CD1c-positive myeloid dendritic cell (primary cell): ENCODE results near the gene PRIM1.
"Not testable (repeated sequence)": the region's sequence is repeated elsewhere in the genome, so short reads cannot be mapped to it uniquely, and the experiment has no call there.

Experiments
- DNase-seq: peaks from one replicate; pipeline ENCODE4 v3.0.0-alpha.2; 2016; ENCODE audit errors: extremely low spot score

PRIM1 gene

DNA sequence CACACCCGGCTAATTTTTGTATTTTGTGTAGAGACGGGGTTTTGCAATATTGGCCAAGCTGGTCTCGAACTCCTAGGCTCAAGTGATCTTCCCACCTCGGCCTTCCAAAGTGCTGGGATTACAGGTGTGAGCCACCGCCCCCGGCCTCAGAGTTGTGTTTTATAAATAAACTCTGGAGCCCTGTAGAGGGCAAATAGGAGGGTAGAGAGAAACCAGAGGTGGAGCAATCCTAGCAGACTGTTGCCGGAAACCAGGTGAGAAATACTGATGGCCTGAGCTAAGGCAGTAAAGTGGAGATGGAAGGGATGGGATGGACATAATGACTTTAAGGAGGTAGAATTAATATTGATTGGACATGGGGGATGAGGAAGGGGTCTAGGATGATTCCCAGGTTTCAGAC, 8.3 kb upstream of the PRIM1 start:
- no peak for DNase-seq

DNA sequence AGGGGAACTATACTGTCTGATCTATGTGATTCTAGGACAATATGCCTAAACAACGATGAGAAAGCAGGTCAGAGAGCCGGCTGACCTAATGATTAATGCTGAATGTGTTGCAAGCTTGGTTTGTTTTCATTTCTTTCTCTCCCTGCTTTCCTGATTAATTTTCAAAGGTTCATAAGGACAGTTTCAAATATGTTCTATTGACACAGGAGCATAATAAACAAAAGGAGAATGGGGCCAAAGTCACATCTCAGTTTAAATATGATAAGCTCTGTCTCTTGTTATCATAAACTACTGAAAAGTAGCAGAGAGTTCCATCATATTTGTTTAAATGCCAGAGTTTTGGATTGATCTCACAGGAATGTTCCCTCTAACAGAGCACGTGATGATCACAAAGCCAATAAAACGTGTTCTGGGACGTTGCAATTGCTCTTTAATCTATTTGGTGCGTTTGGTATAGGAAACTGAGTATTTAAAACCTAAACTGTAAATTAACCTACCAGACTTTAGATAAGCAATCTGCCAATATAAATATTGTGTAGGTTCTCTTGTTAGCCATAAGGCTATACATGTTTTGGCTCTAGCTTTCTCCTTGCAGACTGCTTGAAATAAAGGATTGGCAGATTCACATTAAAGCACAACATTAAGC, 7.3 kb upstream of the PRIM1 start:
- DNase-seq: no peak

DNA sequence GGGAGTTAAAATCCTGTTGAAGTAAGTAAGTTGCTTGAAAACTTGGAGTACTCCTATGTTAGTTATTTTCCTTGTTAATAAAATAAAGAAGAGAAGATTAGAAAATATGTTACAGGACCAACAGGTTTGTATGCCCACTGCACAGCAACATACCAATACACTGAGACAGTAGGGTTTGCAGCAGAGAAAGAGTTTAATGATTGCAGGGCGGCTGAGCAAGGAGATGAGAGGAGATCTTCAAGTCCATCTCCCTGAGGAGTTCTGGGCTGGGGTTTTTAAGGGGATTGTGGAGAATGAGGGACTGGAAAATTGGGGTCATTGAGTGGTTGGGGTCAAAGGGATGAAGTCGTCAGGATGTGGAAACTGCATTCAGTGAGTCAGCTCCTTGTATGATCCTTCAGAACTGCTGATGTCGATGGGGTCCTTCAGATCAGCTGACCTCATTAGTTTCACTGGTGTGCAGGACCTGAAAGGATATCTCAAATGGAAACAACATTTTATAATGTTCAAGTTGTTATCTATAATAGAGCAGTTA, 6.7 kb upstream of the PRIM1 start:
- no peak for DNase-seq

DNA sequence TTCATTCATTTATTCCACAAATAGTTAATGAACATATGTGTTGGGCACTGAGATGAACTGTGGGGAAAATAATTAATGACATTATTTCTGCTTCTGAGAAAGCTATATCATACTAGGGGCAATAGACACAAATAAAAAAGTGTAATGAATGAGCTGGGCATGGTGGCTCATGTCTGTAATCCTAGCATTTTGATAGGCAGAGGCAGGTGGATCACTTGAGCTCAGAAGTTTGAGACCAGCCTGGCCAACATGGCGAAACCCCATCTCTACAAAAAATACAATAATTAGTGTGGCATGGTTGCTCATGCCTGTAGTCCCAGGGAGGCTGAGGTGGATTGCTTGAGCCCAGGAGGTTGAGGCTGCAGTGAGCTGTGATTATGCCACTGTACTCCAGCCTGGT, 5.8 kb upstream of the PRIM1 start:
- DNase-seq: not testable (repeated sequence)

DNA sequence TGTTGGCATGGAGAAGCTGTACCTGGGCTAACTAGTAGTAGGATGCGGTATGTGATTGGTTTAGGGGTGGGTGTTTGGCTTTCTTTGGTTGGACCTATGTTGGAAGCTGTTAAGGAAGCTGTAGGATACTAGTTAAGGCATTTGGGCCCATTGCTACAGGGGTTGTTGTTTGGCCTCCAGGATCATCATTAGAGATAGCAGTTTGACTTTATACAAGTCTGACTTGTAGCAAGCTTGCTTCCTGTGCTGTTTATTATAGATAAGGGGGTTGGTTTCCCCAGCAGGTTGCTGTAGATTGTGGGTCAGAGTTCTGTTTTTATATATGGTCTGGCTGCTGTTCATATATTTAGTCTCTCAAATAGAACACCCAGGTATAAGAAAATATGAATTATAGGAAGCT, 1.4 kb upstream of the PRIM1 start:
- DNase-seq: no peak

DNA sequence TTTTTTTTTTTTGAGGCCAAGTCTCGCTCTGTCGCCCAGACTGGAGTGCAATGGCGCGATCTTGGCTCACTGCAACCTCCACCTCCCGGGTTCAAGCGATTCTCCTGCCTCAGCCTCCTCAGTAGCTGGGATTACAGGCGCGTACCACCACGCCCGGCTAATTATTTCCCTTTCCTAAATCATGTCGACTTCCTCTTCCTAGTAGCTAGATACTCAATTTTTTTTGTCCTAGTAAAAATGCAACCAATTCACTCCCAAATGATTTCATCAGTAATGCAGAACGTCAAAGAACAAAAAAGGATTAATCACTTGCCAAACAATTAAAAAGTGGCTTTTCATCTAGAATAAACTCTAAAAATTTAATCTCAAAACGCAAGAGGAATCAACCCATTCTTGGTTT, 1.5 kb downstream of the PRIM1 start:
- peak; percentile 47 for DNase-seq

DNA sequence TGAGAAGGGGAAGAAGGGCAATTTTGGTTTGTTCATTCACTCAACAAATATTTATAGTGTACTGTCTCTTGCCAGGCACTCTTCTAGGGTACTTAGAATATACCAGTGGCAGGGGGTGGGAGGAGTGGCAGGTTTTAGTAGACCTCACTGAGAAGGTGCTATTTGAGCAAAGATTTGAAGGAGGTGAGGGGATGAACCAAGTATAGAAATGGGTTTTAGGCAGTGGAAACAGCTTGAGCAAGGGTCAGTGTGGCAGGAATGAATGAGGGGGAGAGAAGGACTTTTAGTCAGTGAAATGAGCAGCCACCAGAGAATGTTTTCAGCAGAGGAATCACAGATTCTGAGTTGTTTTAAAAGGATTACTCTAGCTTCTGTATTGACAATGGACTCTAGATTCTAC, 2.3 kb downstream of the PRIM1 start:
- no peak for DNase-seq

DNA sequence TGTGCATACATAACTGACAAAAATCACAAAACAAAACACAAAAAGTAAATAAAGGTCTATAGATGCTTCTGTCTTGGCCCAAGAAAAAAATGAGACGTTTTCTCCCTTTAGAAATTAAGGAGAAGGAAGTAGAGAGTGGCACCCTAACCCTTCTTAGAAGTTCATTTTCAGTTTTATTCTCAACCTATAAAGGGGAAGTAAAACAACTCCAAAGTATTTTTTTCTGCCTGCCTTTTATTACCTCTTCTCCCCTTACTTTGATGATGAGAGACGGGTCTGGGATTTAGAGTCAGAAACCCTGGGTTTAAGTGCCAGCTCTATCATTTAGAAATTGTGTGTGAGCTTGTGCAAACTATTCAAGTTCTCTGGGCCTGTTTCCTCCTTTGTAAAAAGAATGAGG, 2.8 kb downstream of the PRIM1 start:
- peak; percentile 57 for DNase-seq

DNA sequence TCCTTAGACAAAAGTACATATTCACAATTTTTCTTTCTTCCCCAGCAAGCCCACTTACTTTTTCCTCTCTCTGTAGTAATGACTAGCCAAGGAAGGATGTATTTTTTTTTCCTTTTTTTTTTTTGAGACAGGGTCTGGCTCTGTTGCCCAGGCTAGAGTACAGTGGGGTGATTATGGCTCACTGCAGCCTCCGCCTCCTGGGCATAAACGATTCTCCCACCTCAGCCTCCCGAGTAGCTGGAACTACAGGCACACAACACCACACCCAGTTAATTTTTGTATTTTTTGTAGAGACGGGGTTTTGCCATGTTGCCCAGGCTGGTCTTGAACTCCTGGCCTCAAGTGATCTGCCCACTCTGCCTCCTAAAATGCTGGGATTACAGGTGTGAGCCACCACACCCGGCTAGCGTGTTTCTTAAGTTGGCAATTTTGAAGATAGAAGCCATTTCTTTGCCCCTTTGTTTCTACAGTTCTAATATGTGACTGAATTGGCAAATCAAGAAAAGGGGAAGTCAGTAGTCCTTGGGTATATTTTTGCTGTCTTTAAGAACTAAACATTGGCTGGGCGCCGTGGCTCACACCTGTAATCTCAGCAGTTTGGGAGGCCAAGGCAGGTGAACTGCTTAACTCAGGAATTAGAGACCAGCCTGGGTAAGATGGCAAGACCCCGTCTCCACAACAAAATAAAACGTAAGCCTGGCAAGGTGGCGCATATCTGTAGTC, 23.8 kb downstream of the PRIM1 start:
- no peak for DNase-seq

DNA sequence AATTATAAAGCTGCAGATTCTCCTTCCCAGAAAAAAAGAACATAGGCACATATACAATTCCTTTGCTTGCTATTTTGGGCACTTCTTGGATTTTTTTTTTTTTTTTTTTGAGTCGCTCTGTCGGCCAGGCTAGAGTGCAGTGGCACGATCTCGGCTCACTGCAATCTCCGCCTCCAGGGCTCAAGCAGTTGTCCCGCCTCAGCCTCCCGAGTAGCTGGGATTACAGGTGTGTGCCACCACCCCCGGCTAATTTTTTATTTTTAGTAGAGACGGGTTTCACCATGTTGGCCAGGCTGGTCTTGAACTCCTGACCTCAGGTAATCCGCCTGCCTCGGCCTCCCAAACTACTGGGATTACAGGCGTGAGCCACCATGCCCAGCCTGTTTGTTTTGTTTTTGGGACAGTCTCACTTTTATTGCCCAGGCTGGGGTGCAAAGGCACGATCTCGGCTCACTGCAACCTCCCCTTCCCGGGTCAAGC, 25.9 kb downstream of the PRIM1 start:
- not testable (repeated sequence) for DNase-seq

DNA sequence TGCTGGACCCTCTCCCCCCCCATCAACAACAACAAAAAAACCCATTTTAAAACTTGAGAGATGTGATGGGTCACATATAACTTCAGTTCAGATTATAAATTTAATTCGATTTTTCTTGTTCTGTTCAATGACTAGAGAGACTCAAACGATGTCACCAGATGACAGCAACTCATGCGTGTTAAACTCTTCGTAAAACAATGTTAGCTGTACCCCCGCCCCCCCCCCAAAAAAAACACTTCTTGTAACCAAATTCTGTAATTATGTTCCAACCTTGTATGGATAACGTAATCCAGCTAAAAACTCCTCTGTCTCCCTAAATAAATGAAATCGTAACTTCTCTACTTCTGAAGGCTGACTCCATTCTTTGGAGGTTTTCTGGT, 26.4 kb downstream of the PRIM1 start:
- DNase-seq: no peak

DNA sequence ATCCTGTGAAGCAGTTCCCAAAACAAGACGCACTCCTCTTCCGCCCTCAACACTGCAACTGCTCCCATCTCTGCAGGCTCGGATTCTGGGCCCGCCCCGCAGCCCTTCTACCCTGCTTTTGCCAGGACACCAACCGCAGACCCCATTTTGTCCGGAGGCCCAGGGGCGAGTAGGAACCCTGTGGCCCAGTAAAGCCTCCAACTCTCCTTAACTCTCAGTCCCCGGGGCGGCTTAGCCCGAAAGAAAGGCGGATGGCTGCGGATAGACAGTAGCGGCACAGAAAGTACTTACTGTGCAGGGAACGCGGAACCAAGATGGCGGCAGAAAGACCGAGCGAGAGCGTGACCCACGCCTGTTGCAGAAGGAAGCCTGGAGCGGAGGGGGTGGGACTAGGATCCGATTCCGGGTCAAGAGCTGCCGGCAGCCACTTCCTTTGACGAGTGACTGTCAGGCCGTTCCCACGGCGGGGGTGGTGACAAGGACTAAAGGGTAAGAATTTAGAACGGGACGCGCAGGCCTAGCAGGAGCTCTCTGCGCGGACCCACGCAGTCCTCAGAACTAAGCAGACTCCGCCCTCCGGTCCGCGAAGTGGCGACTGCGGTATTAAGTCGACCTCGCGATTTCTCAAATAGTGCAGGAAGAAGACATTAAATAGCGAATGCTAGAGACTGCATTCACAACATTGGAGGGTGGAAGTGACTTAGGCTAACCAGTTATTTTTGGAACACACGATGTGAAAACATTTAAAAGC, 27.0 kb downstream of the PRIM1 start, which contains the start of gene NACA:
TSS of gene NACA (minus strand) at position 328 of the 751 bp plus-strand sequence. CDS start 778 bp downstream, outside the sequence.
- peak; percentile 99 for DNase-seq

DNA sequence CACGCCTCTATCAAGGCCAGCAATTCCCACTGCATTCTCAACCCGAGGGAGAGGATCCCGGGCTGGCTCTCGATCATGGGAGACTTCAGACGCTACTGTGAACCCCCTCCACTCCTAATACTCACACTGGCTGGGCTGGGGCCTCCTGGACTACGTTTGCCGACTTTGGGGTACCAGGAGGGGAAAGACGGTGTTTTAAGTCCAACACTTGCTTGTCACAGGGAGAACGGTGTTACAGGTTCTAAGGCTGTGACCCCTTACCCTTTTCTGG, 27.5 kb downstream of the PRIM1 start:
- no peak for DNase-seq

DNA sequence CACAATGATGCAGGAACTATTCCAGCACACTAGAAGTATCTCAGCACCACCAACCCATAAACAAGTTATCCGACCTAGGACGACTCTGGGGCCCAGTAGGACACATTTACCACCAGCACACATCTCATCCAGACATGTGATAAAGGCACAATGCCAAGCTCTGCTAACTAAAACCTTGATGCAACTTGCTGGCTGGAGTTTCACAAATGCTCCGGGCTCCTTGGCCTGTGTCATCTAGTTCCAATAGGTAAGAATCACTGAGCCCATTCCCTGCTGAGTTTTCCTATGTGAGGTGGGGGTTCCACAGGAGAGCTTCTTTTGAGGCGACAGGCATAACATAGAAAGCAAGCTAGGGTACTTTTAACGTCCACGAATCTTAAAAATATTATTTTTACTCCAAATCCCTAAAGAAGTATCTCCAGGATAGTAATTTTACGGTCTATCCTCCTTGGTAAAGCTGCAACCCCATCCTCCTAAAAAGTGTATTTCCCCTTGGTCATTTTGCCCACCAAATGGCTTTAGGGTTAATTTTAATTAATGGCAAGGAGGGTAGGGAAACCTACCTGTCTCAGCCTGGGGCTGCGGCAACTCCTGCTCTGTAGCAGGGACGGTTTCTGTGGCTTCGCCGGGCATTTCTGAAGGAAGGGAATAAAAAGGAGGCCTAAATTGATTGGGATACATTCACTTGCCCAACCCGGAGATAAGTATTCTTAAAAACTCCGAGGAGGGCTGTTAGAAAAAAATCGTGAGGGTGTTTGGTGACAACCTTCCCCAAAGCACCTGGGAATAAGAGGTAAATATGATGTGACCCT, 28.0 kb downstream of the PRIM1 start:
- DNase-seq: peak; percentile 25

DNA sequence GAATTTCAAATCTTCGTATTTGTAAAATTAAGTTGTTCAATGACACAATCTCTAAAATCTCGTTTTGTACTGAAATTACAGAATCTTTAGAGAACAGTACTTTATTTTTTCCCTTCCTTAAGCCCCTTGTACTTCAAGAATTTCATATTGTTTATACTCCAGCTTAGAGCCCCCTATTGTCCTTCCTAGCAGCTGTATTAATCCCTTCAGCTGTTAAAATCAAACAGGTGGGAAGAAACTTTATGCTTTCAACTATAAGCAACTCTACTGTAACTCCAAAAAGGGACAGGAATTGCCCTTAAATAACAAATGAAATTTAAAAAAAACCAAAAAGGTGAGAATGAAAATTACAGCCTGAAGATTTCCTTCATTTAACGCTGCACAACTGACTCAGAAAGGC, 28.8 kb downstream of the PRIM1 start:
- no peak for DNase-seq

DNA sequence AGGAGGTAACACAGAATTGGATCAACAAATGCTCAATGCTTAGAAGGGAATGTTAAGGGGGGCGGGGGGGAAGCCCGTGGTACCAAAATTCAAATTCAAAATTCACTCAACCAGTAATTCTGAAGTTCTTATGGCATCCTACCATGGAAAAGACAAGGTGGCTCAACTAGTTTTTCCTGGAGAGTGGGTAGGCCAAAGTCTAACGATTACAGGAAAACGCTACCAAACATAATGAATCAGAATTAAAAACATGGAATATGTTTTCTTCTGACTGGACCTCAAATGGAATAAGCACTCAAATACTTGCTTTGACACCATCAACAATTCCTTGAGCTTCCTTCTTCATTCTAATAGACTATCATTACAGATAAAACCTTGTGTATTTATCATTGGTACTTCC, 29.3 kb downstream of the PRIM1 start:
- DNase-seq: peak; percentile 19

DNA sequence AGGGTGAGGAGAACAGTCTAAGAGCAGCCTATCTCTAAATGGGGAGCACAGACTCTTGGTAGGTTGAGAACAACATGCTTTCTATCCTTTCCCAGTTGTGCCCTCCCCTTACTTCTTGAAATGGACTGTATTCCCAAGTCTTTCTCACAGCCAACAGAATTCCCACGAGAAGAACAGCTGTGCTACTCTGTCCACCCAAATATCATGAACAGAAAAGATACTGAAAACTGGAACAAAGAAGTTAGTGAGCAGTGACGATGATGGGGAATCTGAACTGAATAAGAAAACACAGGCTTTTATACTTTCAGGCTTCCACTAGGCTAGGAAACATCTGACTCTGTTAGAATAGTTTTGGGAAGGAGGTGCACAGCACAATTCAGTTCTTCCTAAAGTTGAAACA, 30.4 kb downstream of the PRIM1 start:
- no peak for DNase-seq

DNA sequence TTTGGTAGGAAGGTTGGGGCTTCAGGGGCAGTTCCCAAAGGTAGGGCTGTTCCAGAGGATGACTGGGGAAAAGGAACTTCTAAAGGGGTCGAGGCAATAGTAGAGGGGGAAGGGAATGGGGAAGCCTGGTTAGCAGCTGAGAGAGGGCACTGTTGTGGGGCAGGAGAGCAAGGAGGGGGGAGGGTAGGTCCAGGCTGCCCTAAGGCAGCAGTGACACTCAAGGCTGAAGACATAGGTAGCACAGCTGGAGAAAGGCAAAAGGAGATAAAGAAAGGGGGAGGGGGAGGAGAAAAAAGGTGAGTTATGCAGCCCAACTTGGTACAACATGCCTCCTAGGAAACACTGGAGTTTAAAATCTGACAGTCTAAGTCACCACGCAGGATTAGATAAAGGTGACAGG, 30.9 kb downstream of the PRIM1 start:
- no peak for DNase-seq

DNA sequence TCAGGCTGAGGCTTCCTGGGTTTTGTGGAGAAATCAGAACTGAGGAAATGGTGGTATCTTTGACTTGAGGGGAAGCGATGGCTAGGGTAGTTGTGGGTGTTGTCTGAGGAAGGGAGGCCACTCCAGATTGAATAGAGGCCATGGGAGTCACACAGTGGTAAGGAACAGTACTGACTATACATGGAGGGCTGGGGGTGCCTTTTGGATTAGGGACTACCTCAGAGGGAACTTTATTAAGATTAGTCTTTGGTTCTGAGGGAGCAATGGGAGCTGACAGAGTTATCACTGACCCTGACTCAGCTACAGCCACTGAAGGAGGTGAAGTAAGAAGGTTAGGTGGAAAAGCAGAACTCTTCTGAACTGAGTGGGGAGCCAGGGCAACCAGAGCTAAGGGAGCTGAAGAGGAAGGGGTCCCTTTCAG, 31.4 kb downstream of the PRIM1 start:
- DNase-seq: peak; percentile 68

DNA sequence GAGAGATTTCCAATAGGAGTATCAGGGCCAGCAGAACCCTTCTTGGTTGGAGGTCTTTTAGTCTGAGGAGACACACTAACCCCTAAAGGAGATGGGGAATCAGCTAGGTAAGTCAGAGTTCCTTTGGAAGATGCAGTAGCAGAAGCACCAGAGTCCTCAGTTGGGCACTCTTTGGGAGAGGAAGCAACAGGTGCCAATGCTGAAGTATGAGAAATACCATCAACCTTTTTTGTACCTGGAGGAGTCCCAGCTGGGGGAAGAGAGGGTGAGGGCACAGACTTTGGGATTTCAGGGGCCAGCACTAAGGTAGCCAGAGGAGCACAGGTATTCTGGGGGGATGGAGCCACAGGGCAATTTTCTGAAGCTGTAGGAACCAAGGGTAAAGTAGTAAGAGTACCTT, 33.1 kb downstream of the PRIM1 start:
- no peak for DNase-seq

DNA sequence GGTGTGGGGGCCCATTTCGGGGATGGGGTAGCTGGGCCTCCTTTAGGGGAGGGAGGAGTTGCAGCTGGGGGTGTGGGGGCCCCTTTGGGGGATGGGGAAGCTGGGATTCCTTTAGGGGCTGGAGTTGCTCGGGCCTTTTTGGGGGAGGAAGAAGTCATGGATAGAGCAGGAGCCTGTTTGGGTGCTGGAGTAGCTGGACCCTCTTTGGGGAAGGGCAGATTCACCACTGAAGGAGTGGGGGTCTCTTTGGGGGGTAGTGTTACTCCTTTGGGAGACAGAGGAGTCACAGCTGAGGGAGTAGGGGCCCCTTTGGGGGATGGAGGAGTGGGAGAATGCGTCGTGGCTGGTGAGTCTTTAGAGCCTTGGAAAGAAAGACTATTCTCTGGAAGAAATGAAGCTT, 33.5 kb downstream of the PRIM1 start:
- DNase-seq: no peak

DNA sequence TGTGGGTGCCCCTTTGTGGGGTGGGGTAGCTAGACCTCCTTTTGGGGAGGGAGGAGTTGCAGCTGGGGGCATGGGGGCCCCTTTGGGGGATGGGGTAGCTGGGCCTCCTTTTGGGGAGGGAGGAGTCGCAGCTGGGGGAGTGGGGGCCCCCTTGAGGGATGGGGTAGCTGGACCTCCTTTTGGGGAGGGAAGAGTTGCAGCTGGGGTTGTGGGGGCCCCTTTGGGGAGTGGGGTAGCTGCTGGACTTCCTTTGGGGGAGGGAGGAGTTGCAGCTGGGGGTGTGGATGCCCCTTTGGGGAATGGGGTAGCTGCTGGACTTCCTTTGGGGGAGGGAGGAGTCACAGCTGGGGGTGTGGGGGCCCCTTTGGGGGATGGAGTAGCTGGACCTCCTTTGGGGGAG, 34.0 kb downstream of the PRIM1 start:
- no peak for DNase-seq
